ENCODE results near the gene SYNE1.

SYNE1 gene

DNA sequence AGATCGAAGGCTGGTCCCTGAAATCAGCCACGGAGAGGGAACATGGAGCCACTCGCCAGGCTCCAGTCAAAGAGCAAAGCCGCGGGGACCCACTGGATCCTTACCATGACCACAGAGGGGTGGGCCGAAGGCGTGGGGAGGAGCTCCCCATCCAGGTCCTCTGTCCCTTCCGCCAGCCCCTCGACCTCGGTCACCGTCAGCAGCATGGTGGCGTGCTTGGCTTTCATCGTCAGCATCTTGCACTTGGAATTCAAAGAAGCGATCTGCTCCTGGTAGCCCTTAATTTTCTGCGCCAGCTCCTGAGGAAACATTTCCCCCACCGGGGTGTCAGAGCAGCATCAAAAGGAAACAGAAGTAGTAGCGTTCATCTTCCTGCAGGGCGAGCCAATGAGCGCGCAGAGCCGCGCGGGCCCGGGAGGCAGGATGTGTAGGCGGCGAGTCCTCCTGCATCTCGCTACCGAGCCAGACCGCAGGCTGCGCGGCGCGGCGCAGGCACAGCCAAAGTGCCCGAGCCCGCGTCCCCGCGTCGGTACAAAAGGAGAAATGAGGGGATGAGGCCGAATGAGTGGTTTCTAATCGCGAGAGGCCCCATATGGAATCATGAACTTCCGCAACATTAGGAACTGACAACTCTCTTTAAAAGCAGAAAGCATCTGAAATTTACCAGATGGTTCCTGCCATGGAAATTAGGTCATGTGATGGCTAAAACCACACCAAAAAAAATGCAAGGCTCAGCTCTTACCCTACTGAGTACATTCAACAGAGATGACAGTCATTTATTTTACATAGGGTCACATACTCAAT, 335.2 kb downstream of the SYNE1 start:
- TF ChIP-seq GATA2 (IDR thresholded peaks at IDR 0.05; ENCODE audit: low read depth, low read length) (no peak), GATA3 (IDR thresholded peaks at IDR 0.05; ENCODE audit: low read depth, low read length) (no peak)

DNA sequence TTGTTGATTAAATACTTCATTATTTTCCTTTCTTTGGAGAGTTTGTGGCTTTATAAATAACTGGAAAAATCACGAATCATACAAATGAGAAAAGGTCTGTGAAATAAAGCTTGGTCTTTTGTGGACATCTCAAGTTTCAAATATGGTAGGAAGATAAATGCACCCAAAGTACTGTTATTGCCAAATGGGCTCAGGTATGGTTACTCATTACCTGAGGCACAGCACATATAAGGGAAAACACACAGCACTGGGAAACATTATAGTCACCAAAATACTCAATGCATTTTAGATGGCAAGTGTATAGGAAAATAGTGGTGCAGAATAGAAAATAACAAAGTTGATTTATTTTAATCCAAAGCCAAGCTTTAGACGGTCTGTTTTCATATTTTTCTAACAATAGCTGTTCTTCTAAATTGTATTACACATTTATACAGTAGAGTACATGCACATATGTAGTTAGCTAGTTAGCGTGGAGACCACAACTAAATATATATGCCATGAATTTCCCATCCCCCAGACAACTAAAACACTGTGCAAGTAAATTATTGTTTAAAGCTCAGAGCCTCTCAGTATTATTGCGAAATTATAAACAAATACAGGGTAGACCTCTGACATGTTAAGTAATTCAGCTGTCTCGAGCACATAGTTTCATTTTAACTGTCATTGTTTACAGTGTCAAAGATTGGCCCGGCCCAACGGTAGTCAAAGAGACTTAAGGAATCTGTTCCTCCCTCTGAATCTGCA, 336.0 kb downstream of the SYNE1 start:
- TF ChIP-seq GATA2 (IDR thresholded peaks at IDR 0.05; ENCODE audit: low read depth, low read length) = no peak
- TF ChIP-seq GATA3 (IDR thresholded peaks at IDR 0.05; ENCODE audit: low read depth, low read length) = no peak

- TF ChIP-seq GATA2 (IDR thresholded peaks at IDR 0.05; ENCODE audit: low read depth, low read length) (no peak), GATA3 (IDR thresholded peaks at IDR 0.05; ENCODE audit: low read depth, low read length) (no peak)
These were observed 336.6 kb downstream of the SYNE1 start for GRCh38 chr6:152300517-152300916.

GRCh38 chr6:152298848-152299735, 338.1 kb downstream of the SYNE1 start:
- TF ChIP-seq GATA2 (IDR thresholded peaks at IDR 0.05; ENCODE audit: low read depth, low read length) = no peak
- TF ChIP-seq GATA3 (IDR thresholded peaks at IDR 0.05; ENCODE audit: low read depth, low read length) = no peak

GRCh38 chr6:152298055-152298647, 339.0 kb downstream of the SYNE1 start:
- TF ChIP-seq GATA2 (IDR thresholded peaks at IDR 0.05; ENCODE audit: low read depth, low read length) (no peak), GATA3 (IDR thresholded peaks at IDR 0.05; ENCODE audit: low read depth, low read length) (no peak)

DNA sequence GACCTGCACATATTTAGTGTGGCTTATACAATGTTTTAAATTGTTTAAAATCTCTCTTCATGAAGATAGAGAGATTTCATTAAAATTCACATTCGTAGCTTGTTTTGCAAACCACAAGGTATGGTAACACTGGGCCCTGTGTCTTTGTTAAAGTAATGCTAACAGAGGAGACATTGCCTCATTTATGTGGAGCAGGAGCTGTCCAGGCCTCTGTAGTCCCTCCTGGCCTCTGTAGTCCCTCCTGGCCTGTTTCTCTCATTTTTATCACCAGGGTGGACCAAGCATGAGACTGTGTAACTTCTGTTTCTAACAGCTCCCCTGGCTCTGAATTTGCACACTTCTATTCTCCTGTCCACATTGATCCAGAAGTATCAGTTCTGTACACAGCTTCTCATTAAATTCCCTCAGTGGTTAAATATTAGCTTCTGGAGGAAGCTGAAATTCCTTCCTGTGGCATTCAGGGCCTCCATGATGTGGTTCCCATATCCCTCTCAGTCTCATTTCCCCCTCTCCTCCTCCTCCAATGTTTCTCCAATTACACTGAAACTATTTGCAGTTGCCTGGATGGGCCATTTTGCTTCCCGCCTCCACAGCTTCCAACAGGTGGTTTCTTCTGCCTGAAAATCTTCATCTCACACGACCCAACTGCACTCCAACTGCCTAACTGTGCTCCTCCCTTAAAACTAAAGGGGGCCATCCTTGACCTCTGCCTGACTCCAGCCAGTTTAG, 340.4 kb downstream of the SYNE1 start:
- TF ChIP-seq GATA3 (IDR thresholded peaks at IDR 0.05; ENCODE audit: low read depth, low read length) = no peak

- TF ChIP-seq GATA2 (IDR thresholded peaks at IDR 0.05; ENCODE audit: low read depth, low read length) = no peak
- TF ChIP-seq GATA3 (IDR thresholded peaks at IDR 0.05; ENCODE audit: low read depth, low read length) = no peak
These were observed 341.2 kb downstream of the SYNE1 start for GRCh38 chr6:152295920-152296319.

- no peak for TF ChIP-seq GATA3 (IDR thresholded peaks at IDR 0.05; ENCODE audit: low read depth, low read length)
- TF ChIP-seq GATA2 (IDR thresholded peaks at IDR 0.05; ENCODE audit: low read depth, low read length) = no peak
These were observed 341.8 kb downstream of the SYNE1 start for GRCh38 chr6:152295346-152295745.

DNA sequence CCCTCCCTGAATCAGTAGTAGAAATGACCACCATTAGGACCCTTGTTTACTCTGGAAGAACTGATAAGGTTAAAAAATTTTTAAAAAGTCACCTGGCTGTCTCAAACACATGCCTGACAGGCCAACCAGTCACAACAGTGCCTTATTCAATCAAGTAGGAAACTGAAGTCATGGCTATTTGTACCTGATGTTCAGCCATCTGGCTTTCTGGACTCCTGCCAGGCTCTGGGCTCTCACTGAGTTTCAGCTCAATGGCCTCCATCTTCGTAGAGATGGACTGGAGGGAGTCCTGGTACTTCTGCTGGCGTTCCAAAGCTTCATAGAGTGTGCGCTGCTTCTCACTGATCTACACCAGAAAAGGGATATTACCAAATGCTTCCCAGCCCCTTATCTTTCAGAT, 343.8 kb downstream of the SYNE1 start:
- TF ChIP-seq GATA3 (IDR thresholded peaks at IDR 0.05; ENCODE audit: low read depth, low read length) (no peak), GATA2 (IDR thresholded peaks at IDR 0.05; ENCODE audit: low read depth, low read length) (no peak)

- TF ChIP-seq GATA2 (IDR thresholded peaks at IDR 0.05; ENCODE audit: low read depth, low read length) (no peak), GATA3 (IDR thresholded peaks at IDR 0.05; ENCODE audit: low read depth, low read length) (no peak)
These were observed 344.6 kb downstream of the SYNE1 start for GRCh38 chr6:152292555-152292954.

DNA sequence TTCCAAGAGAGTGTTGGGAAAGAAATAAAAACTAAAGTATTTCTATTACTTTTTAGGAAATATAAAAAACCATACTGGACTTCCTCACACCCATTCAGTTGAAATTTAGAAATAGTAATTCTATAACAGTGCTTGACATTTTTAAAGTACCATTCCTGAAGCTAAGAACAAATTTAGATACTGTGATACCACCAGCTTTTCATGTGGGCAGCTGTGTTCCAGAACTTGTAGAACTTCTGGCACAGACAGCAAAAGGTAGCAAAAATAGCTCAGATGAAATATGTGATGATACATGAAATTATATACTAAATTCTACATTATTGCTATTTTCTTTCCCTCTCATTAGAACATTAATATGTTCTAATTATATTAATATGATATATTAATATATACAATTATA, 346.5 kb downstream of the SYNE1 start:
- TF ChIP-seq GATA2 (IDR thresholded peaks at IDR 0.05; ENCODE audit: low read depth, low read length) (no peak), GATA3 (IDR thresholded peaks at IDR 0.05; ENCODE audit: low read depth, low read length) (no peak)

DNA sequence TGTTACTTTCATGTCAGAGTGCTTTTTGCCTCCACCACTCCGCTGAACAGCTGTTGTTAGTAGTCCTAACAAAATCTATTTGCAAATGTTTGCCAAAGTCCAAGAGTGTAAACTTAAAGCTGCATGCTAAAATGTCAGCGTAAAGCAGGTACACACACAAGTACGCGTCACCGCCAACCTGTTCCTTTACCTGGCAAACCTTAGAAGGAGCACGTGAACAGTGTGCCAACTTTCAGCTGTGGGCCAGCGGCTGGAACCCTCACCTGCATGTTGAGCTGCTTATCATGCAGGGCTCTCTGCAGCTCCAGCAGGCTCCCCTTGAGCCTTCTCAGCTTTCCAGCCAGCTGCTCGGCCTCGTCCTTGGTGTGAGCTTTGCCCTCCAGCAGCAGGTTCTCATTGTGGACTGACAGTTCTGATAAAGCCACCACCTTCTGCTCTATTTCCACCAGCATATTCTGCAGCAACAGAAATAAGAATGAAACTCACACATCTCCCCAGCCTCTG, 359.3 kb downstream of the SYNE1 start:
- TF ChIP-seq GATA2 (IDR thresholded peaks at IDR 0.05; ENCODE audit: low read depth, low read length) (no peak), GATA3 (IDR thresholded peaks at IDR 0.05; ENCODE audit: low read depth, low read length) (no peak)

DNA sequence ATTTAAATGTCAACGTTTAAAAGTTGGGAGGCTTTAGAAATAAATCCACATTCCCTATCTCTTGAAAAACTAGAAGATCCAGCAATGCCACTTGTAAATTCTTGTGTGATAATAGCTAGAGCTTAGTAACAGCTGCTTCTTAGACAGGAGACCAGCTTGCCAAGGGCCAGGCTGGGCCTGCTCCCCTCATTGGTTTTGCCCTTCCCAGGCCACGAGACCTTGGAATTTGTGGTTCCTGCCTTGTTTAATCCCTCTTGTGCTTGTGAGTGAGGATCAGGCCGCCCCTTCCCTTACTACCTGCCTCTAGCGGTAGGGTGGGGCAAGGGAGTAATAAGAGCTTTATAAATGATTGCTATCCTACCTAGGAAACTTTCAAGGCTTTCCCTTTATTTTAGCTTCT, 363.5 kb downstream of the SYNE1 start:
- no peak for TF ChIP-seq GATA3 (IDR thresholded peaks at IDR 0.05; ENCODE audit: low read depth, low read length)
- no peak for TF ChIP-seq GATA2 (IDR thresholded peaks at IDR 0.05; ENCODE audit: low read depth, low read length)

Measured in SH-SY5Y (cell line).